Kasumi-1 (cell line): ENCODE measurements around the gene KIF2A.

Source experiments
- DNase-seq, 2 experiments: peaks; one replicate each; lab custom pipeline; 2025; lab: John Stamatoyannopoulos, UW

Gene KIF2A

GRCh38 chr5:62328772-62329491, 22.9 kb downstream of the KIF2A start:
- no peak for DNase-seq

- no peak for DNase-seq
Measured at GRCh38 chr5:62330302-62330701, 24.3 kb downstream of the KIF2A start.

GRCh38 chr5:62331921-62332320, 25.9 kb downstream of the KIF2A start:
- DNase-seq = no peak

- DNase-seq = peak in 1 of 2 experiments; percentile 12
Measured at GRCh38 chr5:62333250-62333794, 27.3 kb downstream of the KIF2A start.

- no peak for DNase-seq
Measured at GRCh38 chr5:62334082-62334481, 28.1 kb downstream of the KIF2A start.

- peak; percentile 47 to 79 for DNase-seq
Measured at GRCh38 chr5:62340392-62340791, 34.4 kb downstream of the KIF2A start.

- no peak for DNase-seq
Measured at GRCh38 chr5:62340979-62341378, 35.0 kb downstream of the KIF2A start.

- no peak for DNase-seq
Measured at GRCh38 chr5:62341783-62342475, 35.9 kb downstream of the KIF2A start.

- no peak for DNase-seq
Measured at GRCh38 chr5:62342476-62342837, 36.5 kb downstream of the KIF2A start.

- DNase-seq = no peak
Measured at GRCh38 chr5:62343428-62343827, 37.4 kb downstream of the KIF2A start.

- DNase-seq = no peak
Measured at GRCh38 chr5:62346748-62347147, 40.7 kb downstream of the KIF2A start.

GRCh38 chr5:62347928-62348327, 41.9 kb downstream of the KIF2A start:
- no peak for DNase-seq

GRCh38 chr5:62348723-62349481, 42.9 kb downstream of the KIF2A start:
- DNase-seq = no peak

- peak; percentile 58 to 68 for DNase-seq
Measured at GRCh38 chr5:62354028-62354874, 48.2 kb downstream of the KIF2A start.

GRCh38 chr5:62362701-62363100, 56.7 kb downstream of the KIF2A start:
- DNase-seq = no peak

GRCh38 chr5:62369039-62369438, 63.0 kb downstream of the KIF2A start:
- peak in 1 of 2 experiments; percentile 5 for DNase-seq

GRCh38 chr5:62371409-62371808, 65.4 kb downstream of the KIF2A start:
- DNase-seq = no peak

GRCh38 chr5:62372600-62372999, 66.6 kb downstream of the KIF2A start:
- DNase-seq = no peak

GRCh38 chr5:62373382-62373781, 67.4 kb downstream of the KIF2A start:
- DNase-seq = no peak

- no peak for DNase-seq
Measured at GRCh38 chr5:62374090-62374489, 68.1 kb downstream of the KIF2A start.

GRCh38 chr5:62375627-62376026, 69.6 kb downstream of the KIF2A start:
- DNase-seq = no peak

- no peak for DNase-seq
Measured at GRCh38 chr5:62376064-62376463, 70.1 kb downstream of the KIF2A start.
